HG03103 (cell line): ENCODE data around the gene ANKHD1.

ENCODE experiments used
- ATAC-seq: cut with Tn5 transposase; IDR thresholded peaks from one replicate; pipeline ENCODE4 v1.9.1; 2021; ENCODE audit warnings: low read depth; ENCODE audit not compliant: unreplicated experiment

ANKHD1 gene

DNA sequence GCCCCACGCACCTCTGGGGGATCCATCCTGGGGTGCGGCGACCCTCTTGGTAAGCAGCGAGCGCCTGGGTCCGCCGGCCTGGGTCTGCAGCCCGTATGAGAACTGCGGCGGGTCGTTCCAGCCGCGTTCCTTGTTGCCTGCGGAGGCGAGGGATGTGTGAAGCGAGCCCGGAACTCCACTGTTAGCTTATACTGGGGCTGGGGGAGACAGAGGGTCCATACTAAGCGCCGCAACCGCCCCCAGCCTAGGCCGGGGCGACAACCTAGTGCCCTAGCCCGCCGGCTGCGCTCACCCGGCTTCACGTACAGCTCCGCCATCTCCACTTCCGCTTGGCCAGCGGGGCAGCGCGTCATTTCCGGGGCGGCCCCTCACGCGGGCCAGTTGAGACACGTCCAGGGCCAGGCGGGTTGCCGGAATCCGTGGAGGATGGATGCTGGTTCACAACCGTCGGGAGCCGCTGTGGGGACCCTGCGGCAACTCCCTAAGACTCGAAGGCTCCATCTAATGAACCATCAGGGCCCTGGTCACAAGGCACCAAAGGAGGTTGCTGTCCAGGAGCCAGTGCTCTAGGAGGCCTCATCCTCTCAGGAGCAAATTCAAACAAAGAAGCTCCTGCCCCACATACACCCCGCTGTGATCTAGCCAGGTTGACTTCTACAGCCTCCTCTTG lies 155.6 kb downstream of the ANKHD1 start, which contains the start of gene SRA1:
Gene SRA1, minus strand, starts transcription at position 338 of the 670 bp plus-strand sequence. Its CDS starts 21 bp downstream, at position 317.
- ATAC-seq: peak; percentile 93

DNA sequence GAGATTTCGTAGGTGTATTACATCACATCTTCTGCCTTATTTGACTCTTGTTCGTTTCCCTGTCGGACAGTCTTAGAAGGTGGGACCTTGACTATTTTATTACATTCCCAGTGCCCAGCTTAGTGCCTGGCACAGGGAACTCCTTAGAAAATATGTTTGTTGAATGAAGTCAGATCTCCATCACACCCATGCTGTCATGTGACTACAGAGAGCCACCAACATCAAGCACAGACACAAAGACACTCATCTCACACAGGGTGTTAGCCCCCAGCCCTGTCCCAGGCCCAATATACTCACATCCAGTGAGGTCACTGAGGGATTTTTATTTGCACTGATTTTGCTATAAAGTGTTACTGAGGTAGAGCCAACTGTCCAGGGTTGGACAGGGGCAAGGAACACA lies 156.3 kb downstream of the ANKHD1 start:
- no peak for ATAC-seq

DNA sequence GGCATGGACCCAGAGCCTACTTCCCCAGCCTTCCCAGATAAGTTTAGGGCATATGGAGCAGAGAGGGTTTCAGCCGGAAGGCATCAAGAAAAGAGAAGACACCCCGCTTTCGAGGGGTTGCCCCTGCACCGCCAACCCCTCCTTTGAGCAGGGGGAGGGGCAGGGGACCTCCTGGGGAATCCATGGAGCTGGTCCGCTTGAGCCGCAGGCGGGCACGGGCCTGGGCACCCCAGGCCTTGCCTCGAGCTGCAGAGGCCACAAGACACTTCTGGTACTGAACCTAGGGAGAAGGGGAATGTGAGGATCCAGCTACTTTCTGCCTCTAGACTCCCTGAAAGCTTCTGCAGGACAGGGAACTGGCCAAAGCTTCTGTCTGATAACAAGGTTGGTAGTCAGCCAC lies 156.9 kb downstream of the ANKHD1 start:
- ATAC-seq: no peak

- ATAC-seq: no peak
Measured at GRCh38 chr5:140560227-140560626, 158.6 kb downstream of the ANKHD1 start.

GRCh38 chr5:140561753-140562523 lies 160.3 kb downstream of the ANKHD1 start:
- no peak for ATAC-seq

GRCh38 chr5:140563596-140563995 lies 162.0 kb downstream of the ANKHD1 start:
- ATAC-seq: no peak

DNA sequence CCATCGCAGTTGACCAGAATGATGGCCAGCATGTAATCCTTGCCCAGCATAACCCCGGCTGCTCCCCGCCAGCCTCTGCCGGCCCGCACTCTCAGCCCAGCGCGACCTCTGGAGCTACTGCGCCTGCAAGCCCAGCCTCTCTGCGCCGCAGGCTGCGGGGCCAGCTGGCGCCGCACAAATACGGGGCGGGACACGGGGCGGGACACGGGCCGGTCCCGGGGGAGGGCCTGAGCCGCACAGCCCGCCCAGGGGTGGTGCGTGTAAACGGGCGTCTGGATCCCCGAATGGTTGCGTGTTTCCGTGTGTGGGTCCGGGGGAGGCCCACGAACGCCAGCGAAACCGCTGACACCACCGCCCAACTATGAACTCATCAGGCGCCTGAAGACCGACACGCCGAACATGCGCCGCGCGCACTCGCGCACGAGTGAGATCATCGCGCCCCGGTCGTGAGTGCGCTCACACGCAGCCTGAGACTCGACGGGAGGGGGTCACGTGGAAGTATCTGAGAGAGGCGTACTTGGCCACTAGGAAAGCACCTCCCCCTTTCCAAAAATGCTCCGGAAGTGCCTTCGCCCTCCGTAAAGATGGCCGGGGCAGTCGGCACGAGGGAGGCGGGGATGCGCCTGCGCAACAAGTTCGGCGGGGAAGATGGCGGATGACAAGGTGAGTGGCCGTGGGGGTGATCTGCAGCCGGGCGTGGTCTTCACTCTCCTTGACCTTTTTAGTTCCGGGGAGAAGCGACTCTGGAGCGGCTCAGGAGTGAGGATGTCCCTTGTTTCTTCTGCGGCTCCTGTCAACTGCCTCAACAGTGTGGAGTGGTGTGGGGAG lies 162.8 kb downstream of the ANKHD1 start, which contains the start of the genes APBB3 and SLC35A4:
Gene APBB3, minus strand, starts transcription at position 403 of the 828 bp plus-strand sequence. Its CDS starts 353 bp downstream, at position 50.
Gene SLC35A4, plus strand, starts transcription at position 633 of the 828 bp plus-strand sequence. CDS start 2,342 bp downstream, outside the sequence.
- peak; percentile 80 for ATAC-seq

DNA sequence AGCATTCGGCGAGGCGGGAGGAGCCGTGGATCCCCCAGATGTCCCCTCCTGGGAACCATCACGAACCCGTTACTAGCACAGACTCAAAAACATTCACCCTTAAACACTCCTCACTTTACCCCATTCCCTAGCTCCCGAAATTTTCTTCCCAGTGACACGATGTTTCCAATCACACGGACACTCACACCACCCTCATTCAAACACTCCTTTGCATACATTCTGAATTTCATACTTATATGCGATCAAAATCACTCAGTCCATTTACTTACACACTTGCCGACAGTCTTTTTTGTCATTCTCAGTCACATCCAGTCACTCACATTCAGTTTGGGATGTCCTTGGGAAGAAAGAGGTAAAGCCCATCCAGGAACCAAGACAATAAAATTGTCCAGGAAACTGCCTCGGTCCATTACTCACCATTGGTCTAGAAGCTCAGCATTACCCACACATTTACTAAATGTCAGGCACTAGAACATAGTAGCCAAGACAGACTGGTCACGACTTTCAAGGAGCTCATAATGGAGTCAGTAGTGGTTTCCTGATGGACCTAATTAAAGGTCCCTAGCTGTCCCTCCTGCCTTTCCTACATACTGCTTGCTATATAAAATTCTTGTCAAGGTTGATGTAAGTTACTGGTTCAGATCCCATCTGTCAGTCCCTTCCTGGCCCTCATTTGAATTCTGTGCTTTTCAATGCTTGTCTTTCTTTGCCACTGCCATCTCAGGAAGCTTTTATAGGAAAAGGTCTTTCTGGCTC lies 163.6 kb downstream of the ANKHD1 start:
- no peak for ATAC-seq

DNA sequence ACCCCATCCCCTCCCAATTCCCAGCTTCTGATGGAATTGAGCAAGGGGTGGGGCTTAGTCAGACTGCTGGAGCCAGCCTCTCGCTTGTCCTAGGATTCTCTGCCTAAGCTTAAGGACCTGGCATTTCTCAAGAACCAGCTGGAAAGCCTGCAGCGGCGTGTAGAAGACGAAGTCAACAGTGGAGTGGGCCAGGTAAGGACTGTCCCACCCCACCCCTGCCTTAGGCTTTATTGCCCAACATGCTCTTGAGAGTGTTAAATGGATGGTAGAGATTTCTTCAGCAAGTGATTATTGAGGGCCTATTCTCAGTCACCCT lies 164.1 kb downstream of the ANKHD1 start:
- no peak for ATAC-seq

GRCh38 chr5:140566665-140567064 lies 165.0 kb downstream of the ANKHD1 start:
- ATAC-seq: no peak

DNA sequence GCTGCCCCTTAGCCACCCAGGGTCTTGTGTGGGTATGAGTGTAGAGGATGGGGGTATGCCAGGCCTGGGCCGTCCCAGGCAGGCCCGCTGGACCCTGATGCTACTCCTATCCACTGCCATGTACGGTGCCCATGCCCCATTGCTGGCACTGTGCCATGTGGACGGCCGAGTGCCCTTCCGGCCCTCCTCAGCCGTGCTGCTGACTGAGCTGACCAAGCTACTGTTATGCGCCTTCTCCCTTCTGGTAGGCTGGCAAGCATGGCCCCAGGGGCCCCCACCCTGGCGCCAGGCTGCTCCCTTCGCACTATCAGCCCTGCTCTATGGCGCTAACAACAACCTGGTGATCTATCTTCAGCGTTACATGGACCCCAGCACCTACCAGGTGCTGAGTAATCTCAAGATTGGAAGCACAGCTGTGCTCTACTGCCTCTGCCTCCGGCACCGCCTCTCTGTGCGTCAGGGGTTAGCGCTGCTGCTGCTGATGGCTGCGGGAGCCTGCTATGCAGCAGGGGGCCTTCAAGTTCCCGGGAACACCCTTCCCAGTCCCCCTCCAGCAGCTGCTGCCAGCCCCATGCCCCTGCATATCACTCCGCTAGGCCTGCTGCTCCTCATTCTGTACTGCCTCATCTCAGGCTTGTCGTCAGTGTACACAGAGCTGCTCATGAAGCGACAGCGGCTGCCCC lies 165.6 kb downstream of the ANKHD1 start:
- no peak for ATAC-seq

DNA sequence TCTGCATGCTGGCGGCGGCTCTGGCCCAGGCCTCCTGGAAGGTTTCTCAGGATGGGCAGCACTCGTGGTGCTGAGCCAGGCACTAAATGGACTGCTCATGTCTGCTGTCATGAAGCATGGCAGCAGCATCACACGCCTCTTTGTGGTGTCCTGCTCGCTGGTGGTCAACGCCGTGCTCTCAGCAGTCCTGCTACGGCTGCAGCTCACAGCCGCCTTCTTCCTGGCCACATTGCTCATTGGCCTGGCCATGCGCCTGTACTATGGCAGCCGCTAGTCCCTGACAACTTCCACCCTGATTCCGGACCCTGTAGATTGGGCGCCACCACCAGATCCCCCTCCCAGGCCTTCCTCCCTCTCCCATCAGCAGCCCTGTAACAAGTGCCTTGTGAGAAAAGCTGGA lies 166.2 kb downstream of the ANKHD1 start:
- ATAC-seq: no peak

DNA sequence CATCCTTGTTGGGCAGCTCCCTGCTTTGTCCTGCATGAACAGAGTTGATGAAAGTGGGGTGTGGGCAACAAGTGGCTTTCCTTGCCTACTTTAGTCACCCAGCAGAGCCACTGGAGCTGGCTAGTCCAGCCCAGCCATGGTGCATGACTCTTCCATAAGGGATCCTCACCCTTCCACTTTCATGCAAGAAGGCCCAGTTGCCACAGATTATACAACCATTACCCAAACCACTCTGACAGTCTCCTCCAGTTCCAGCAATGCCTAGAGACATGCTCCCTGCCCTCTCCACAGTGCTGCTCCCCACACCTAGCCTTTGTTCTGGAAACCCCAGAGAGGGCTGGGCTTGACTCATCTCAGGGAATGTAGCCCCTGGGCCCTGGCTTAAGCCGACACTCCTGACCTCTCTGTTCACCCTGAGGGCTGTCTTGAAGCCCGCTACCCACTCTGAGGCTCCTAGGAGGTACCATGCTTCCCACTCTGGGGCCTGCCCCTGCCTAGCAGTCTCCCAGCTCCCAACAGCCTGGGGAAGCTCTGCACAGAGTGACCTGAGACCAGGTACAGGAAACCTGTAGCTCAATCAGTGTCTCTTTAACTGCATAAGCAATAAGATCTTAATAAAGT lies 166.9 kb downstream of the ANKHD1 start:
- ATAC-seq: no peak

DNA sequence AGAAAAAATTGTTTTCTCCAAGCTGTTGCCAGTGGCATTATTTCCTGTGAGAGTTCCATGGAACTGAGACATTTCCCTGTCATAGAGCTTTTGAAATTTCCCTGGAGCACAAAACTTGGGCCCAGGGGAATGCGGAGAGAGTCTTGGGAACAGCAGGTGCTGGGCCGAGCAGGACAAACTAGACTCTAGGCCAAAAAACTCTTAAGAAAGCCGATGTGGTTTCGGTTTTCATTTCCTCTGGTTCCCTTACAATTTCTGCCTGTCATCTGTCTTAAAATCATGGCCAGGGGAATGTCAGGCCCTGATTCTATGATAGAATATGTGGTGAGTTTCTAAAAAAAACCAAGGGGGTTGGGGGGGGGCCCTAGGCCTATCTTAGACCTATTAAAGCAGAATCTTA lies 167.6 kb downstream of the ANKHD1 start:
- ATAC-seq: no peak

GRCh38 chr5:140570058-140570457 lies 168.4 kb downstream of the ANKHD1 start:
- no peak for ATAC-seq

- no peak for ATAC-seq
Measured at GRCh38 chr5:140570488-140570887, 168.9 kb downstream of the ANKHD1 start.

GRCh38 chr5:140571105-140571504 lies 169.5 kb downstream of the ANKHD1 start:
- ATAC-seq: no peak

- ATAC-seq: no peak
Measured at GRCh38 chr5:140573683-140574082, 172.1 kb downstream of the ANKHD1 start.

GRCh38 chr5:140574165-140574564 lies 172.5 kb downstream of the ANKHD1 start:
- no peak for ATAC-seq
